GM18508 (cell line): ENCODE results near the gene IFFO2.

ENCODE experiments used
- ATAC-seq: cut with Tn5 transposase; IDR thresholded peaks from one replicate; pipeline ENCODE4 v1.9.1; 2021; ENCODE audit warnings: moderate number of reproducible peaks; ENCODE audit not compliant: insufficient read depth, unreplicated experiment

IFFO2 gene

GRCh38 chr1:18922848-18923755 is 33.4 kb downstream of the IFFO2 start:
- ATAC-seq: no peak

DNA sequence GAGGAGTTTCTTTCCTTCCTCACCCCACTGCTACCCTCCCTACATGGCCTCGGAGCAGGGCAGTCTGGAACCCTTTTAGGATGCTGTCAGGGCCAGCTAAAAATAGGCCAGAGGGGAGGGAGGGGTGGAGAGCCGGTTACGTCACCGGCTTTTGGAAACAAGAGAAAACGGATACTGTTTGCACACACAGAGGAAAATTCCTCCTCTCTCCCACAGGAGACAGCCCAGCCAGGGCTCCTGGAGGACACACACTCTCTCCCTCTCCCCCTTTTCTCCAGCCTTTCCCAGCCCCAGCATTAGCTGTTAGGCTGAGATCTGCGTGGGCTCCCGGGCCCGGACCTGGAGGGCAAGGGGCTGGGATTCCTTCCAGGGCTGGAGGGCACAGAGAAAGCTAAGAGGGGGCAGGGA is 34.2 kb downstream of the IFFO2 start:
- ATAC-seq: no peak

- no peak for ATAC-seq
These were observed 34.8 kb downstream of the IFFO2 start for GRCh38 chr1:18921516-18922251.

- ATAC-seq: no peak
These were observed 35.5 kb downstream of the IFFO2 start for GRCh38 chr1:18920931-18921330.

- no peak for ATAC-seq
These were observed 36.5 kb downstream of the IFFO2 start for GRCh38 chr1:18919956-18920355.

DNA sequence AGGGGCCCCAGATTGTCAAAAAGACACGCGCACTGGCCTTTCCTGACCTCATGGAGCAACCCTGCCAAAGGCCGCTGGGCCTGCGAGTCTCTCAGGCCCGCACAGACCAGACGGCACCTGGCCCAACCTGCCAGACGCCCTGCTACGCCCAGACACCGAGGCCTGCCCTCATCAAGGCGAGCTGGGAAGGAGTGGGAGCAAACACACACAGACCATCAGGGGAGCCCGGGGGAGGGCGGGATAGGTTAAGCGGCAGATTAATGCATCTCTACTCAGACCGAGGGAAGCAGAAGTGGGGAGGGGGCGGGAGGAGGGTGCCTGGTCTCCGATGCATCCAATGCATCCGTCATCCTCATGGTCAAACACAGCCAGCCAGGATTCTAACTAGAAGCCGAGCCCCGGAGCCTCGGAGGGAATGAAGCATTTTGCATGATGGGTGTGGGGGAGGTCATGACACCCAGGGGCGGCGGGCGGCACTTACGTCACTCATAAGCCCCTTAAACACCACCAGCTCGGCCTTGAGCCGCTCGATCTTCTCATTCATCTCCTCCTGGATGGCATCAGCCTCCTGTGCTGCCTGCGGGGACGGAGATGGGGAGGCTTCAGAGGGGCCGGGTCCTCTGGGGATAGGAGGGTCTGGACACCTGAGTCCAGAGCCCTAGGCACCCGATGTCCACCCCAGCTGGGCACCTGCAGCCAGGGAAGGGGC is 37.1 kb downstream of the IFFO2 start:
- ATAC-seq: no peak

GRCh38 chr1:18918417-18918816 is 38.1 kb downstream of the IFFO2 start:
- no peak for ATAC-seq

DNA sequence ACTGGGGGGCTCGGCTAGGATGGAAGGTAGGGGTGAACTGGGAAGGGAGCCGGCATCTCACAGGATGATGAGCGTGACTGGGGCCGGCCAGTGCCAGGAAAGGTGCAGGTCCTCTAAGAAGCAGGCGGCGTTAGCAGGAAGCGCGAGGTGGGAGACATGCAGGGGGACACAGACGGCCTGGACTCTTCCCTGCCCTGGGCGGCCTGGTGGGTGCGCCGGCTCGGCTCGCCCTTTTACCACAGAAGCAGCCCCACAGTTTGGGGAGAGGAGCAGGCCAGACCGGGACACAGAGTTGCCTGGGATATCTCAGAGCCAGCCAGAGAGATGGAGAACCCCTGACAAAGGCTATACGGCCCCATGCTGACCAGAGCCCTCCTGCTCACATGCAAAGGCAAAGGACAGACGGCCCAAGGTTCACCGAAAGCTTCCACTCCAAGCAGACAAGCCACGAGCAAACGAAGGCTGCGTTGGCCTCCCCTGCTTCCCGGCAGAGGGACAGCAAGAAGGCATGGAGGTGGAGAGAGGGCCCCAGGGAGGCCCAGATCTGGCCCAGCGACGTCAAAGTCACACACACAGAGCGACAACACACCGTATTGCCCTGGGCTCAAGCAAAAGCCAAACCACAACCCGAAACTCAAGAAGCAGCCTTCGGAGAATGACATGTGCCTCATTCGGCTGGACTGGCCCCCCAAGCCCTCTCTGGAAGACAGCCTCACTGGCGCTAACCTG is 39.2 kb downstream of the IFFO2 start:
- ATAC-seq: no peak

DNA sequence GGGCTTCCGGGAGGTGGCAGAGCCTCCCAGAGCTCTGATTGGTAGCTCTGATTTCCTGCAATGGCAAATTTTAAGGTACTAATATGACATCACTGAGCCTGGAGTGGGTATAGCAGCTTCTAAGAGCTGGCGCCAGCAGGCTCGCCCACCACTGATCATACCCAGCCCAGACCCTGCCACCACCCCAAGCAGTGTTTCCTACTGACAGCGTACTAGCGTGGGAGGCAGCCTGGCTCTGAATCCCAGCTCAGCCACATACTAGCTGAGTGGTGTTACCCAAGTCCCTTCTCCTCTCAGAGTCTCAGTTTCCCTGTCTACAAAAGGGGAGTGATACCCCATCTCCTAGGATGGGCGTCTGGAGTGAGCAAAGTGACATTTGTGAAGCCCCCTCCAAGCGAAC is 41.1 kb downstream of the IFFO2 start:
- ATAC-seq: no peak

DNA sequence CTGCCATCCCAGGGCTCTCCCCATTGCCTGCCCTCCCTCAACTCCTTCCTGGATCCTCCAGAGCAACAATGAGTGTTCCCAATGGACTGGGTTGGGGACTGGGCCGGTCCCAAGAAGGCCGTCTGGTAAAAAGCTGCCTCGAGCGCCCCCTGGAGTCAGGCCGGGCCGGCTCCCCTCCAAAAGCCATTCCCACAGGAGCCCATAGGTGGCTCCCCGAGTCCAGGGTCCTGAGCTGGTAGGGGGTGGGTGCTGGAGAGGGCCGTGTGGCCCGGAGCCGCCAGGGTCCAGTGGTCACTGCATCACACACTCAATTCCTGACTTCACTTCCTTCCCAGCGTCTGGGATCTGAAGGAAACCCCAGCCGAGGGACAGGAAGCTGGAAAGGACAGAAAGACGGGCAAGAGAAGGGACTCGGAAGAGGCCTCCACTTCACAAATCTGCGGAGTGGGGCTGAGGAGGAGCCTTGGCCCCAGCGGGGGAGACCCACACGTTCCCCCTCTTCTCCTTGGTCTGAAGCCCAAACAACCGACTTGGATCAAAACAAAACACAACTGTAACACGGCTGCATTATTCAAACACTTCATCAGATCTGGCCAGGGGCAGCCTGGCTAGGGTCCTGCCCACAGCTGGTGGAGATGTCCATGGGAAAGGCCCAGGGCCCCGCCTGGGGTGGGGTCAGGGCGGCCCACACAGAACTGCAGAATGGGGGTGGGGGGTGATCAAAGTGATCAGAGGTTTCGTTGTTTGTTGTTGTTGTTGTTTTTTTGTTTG is 43.2 kb downstream of the IFFO2 start:
- ATAC-seq: no peak

- ATAC-seq: no peak
These were observed 43.9 kb downstream of the IFFO2 start for GRCh38 chr1:18912550-18912949.

DNA sequence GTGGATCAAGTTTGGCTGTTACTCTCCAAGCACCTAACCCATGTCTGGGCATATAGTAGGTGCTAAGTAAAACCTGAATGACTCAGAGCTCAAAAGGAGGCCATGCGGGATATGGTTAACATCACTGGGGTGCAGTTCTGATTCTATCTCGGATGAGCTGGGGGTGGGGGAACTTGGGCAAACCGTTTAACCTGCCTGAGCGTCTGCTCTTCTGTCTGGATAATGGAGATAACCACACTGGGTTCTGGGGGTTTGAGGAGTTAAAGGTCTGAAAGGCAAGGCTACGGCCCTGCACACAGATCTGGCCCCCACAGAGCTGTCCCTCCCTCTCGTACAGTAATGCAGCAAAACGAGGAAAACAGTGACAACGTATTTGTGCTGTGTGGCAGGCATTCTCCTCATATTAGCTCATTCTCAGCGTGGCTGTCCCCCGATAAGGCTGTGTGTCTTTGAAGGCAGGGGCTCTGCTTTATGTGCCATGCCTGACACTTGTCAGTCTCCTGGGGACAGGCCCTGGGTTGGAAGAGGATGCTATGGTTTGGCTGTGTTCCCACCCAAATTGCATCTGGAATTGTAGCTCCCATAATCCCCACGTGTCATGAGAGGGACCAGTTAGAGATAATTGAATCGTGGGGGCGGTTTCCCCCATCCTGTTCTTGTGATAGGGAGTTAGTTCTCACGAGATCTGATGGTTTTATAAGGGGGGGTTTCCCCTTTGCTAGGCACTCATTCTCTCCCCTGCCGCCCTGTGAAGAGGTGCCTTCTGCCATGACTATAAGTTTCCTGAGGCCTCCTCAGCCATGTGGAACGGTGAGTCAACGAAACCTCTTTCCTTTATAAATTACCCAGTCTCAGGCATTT is 47.3 kb downstream of the IFFO2 start:
- ATAC-seq: no peak

DNA sequence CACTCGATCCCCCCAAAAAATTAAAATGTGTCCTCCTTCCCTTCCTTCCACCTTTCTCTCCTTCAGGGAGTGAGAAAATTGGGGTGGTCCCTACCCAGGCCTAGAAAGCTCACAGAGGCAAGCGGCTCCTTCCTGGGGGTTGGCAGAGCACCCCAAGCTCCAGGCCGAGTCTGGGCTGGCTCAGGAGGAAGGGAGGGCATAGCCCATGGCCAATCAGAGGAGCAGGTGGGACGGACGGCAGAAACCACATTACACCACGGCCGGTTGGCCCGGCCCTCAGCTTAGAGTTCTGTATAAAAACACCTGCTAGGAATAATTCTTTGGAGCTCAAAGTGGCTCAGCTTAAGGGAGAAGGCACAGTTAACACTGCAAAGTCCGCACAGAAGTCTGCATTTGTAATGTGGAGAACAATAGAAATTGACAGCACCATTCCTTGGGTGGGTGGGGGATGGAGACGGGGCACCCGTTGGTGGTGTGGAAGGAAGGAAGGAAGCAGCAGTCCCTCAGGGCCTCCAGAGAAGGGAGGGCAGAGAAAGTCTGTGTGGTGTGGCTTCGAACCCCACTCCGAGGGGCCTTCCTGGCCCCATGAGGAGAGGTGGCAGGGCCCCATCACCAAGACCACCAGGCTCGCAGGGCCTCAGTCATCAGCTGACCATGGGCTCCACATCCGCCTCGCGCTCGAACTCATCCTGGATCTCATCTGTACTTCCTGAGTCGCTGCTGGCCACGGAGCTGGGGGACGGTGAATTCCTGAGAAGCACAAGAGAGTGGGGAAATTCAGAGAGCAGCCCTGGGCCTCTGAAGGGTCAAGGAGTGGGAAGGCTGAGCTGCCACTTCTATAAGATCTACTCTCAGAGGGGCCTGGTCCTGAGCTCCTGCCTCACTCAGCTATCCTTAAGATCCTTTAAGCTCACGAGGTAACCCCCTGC is 48.3 kb downstream of the IFFO2 start:
- no peak for ATAC-seq

- no peak for ATAC-seq
These were observed 49.2 kb downstream of the IFFO2 start for GRCh38 chr1:18907021-18907916.

DNA sequence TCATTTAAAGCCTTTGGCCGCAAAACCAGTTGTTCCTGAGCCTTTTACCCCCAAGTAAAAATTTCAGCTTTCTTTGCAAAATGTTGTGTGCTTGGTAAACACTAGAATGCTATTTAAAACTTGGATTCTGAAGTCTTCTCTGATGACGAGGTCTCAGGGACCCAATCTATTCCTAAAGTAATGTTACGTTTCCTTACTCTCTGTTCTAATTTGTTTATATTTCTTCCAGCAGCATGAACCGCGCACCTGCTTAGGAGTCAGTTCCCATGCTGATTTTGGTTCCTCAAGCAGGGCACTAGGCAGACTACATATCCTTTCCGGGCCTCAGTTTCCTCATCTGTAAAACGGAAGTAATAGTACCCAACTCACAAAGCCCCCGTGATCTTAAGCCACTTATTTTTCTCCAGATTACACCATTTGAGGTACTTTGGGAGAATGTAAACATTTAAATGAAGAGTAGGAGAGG is 53.2 kb downstream of the IFFO2 start:
- no peak for ATAC-seq

- peak; percentile 92 for ATAC-seq
These were observed 53.8 kb downstream of the IFFO2 start, which contains the start of gene ALDH4A1 for GRCh38 chr1:18902523-18903290. Gene ALDH4A1, minus strand, starts transcription at chr1:18902555. Its CDS starts 32 bp downstream, at chr1:18902523.
